GM19324 (cell line): ENCODE data around the gene CCNY.
A peak's percentile ranks its signal among the peaks of the same experiment; 100 is the strongest.

Experiments
- ATAC-seq: cut with Tn5 transposase; IDR thresholded peaks from one replicate; pipeline ENCODE4 v1.9.1; 2021; ENCODE audit warnings: mild to moderate bottlenecking, moderate library complexity; ENCODE audit not compliant: unreplicated experiment, low FRiP score

Gene CCNY

DNA sequence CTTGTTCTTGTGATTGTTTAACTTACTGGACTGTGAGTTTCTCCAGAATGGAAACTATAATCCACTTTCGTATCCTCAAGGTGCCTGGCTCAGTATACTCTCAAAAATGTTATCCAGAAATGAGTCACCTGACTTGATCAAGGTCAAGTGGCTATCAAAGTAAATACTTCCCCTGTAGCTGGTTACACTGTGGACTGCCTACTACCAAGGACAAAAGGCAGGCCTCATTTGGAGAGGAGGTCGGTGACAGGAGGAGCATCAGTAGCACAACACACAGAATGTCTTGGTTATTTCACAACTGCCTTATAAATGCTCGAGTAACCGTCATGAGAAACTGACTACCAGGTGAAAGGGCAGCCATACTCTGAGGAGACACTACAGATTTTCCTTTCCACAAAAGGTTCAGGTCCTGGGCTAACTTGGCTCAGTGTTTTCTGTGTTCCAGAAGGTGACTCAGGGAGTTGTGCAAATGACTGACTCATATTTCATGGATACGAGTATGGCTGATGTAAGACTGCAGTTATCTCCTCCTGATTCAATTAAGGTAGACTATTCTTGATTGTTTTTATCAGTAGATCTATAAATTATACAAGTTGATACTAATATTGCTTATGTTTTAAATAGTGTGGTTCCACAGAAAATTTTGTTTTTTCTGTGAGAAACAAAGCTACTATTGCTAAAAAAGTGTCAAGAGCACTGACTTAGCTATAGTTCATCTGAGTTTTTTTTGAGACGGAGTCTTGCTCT is 4.2 kb upstream of the CCNY start:
- ATAC-seq = no peak

DNA sequence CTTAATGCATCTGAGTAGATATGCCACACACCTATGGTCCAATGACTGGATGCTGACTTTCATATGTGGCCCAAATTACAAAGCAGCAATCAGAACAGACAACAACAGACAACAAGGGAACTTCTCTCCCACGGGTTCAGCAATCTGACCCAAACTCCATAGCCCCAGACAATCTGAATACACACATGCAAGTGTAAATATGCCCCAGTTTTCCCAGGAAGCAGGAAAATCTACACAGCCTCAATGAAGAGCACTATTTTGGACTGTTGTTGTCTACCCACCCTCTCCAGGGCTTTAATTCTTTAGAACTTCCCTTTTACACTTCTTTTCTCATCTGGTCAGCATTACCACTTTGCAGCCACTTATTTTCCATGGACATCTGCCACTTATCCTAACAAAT is 2.0 kb upstream of the CCNY start:
- ATAC-seq = no peak

DNA sequence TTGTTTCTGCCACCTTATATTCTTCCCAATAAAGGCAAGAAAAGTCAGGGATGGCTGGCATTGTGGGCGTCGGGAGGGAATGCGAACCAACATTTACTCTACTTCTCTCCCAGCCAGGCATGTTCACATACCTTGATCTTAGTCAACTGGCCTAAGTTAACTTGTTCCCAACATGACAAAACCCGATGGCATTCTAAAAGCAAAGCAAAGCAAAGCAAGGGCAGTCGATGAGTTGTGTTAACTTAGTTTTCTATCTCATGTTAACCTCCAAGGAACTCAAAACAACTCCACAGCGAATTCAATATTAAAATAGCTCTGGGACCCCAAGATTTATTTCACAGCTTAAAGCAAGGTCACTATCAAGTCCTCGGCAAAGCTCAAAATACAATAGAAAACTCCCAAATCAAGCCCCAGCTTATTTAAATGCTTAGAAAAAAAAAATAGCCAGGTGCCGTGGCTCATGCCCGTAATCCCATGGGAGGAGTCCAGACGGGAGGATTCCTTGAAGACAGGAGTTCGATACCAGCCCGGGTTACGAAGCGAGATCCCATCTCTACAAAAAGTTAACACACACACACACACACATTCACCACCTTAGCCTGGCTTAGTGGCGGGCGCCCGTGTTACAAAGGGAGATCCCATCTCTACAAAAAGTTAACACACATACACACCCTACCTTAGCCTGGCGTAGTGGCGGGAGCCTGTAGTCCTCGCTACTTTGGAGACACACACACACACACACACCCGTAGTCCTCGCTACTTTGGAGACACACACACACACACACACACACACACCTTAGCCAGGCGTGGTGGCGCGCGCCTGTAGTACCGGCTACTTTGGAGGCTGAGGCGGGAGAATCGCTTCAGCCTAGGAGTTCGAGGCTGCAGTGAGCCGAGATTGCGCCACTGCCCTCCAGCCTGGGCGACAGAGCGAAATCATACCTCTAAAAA is 901 bp upstream of the CCNY start:
- ATAC-seq = peak; percentile 1

DNA sequence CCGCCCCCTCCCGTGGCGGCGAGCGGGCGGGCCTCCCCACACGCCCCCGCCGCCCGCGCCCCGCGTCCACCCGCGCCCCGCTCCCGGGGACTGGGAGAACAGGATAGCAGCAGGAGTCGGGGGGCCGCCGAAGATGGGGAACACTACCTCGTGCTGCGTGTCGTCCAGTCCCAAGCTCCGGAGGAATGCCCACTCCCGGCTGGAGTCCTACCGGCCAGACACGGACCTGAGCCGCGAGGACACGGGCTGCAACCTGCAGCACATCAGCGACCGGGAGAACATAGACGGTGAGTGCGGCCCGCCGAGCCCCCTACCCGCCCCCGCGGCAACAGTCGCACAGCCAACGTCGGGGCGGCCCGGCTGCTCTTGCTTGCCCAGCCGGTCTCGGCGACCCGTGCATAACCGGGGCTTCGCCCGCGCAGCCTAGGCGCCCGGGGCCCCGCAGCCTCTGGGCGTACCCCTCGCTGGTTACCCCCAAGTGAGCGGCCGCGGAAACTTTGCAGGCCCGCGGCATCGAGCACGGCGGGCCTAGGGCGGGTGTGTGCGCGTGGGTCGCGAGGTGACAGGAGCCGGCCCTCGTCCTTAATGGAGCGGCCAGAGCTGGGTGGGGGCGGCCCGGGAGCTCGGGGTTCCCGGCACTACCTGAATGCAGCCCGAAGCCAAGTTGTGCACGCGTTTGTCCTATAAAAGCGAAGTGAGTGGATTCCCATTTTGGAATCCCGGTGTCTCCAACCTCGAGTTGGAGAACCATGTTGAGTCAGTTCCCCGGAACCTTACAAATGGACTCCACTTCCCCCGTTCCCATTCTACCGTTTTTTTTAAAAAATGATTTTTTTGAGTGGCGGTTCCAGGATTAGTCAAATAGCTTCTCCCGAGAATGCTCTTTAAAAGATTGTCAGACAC is 863 bp downstream of the CCNY start:
- peak; percentile 13 for ATAC-seq

DNA sequence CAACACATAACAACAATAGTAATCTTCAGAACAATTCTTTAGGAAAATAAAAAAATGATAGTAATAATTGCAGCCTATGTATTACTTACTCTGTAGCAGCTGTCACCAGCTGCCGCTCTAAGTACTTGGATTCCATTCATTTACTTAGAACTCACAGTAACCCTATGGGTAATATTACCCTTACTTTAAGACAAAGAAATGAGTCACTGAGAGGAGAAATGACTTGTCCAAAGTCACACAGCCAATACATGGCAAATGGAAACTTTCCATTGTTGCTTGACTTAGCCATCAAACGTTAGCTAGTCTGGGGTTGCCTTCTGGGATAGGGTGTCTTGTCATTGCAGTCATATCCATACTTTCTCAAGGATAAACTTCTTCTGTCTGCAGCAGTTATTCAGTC is 3.6 kb downstream of the CCNY start:
- ATAC-seq = no peak

DNA sequence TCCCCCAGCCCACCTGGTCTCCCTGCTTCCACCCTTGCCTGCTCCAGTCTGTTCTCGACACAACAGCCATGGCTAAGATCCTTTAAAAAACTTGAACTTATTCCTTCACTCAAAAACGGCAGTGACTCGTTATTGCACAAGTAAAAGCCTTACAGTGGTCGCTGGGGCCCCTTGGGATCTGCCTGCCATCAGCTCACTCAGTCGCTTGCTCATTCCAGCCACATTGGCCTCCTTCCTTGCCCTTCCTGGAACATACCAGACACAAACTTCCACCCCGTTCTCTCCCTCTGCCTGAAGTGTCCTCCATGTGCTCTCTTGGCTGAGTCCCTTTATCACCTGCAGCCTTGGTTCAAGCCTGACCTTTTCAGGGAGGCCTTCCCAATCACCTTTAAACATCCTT is 4.7 kb downstream of the CCNY start:
- ATAC-seq = no peak

DNA sequence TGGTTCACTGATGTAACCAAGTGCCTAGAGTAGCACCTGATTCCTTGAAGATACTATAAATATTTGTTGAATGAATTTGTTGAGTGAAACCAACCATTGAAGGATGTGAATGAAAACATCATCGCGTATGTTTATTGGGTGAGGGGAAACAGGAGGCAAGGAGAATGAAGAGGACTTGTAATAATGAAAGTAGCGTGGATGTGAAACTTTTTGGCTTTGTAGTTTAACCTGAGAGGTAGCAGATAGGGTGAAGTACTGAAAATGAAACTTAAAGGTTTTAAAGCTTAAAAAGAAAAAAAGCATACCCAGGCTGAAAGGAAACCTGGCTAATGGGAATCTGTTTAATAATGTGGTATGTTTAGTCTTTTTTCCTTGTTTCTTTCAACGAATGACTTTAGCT is 5.2 kb downstream of the CCNY start:
- ATAC-seq = peak; percentile 57

DNA sequence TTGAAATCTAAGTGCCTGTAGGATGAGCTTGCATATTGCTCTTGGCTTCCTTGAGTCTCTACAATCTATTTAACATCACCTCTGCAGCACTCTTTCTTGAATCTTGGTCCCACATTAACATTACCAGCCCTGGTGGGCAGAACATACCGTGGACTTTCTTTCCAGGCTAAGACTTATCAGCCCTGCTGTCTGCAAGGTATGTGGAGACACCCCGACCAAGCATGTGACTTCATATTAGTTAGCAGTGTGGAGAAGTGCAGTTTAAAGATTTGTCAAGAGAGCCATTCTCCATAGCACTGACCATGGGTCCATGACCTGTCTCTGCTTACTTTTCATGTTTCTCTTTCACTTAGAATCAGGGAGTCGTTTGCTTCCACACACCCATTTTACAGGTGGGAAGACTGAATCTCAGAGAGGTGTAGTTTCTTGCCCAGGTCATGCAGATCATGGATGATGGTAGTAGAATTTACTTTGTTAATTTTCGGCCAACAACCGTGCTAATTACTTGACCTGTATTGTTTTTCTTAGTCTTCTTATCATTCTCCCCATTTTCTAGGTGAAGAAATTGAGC is 6.0 kb downstream of the CCNY start:
- no peak for ATAC-seq

DNA sequence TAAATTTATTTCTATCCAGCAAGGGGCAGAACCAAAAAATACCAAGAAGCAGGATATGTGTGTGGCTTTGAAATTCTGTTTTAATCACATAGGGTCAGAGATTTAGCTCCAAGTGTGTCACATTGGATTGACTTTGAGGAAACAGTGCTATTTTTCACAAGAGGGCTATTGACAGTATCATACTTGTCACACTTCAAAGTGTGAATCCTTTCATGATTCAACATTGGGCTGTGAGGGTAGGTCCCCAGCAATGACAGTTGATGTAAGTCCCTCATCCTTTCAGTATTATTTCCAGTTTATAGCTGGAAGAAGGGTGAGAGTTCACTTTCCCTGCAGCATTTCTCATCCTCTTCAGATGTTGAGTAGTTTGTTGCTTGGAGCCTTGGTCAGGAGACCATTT is 7.4 kb downstream of the CCNY start:
- no peak for ATAC-seq

DNA sequence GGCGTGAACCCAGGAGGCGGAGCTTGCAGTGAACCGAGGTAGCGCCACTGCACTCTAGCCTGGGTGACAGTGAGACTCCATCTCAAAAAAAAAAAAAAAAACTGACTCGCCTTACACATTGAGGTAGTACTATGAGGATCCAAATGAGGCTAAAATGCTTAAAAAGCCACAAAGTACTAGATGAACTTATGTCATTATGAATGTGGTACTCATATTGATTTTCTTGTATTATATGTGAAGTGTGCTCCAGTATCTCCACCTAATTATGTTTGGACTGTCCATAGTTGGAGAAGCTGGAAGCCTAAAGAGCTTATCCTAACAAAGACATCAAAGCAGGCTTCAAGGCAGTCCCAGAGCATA is 9.1 kb downstream of the CCNY start:
- no peak for ATAC-seq

DNA sequence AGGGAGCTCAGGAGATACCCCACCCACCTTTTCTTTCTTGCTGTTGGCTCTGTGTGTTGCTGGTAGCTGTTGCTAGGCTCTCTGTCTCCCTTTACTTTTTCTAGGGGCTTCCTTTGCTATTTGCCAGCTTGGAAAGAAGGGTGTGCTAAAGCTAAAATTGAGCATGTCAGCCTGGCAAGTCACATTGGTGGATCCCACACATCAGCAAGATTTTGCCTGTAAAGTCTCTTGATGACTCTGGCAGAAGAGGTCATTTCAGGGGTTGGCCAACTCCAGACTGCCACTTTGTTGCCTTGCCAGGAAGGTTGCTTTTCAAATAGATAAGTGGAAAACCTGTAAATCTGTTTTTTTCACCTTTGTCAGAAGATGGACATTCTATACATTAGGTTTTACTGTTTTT is 9.9 kb downstream of the CCNY start:
- ATAC-seq = no peak

DNA sequence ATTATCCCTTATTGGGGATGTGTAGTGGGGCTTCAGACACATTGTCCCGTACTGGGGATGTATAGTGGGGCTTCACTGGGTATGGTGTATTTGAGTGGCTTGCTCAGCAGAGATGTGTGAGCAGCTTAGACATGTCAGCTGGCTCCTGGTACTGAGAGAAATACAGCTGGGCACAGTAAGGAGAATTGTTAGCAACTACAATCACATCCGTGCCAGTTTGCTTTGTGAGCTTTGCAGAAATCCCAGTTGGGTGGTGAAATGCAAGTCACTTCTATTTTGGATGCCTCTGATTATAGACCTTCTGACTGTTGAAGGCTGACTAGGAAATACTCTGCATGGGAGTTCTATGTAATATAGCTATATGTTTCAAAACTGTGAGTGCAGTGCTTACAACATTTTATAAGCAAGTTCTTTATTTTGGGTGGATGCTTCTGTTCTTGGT is 10.8 kb downstream of the CCNY start:
- no peak for ATAC-seq

DNA sequence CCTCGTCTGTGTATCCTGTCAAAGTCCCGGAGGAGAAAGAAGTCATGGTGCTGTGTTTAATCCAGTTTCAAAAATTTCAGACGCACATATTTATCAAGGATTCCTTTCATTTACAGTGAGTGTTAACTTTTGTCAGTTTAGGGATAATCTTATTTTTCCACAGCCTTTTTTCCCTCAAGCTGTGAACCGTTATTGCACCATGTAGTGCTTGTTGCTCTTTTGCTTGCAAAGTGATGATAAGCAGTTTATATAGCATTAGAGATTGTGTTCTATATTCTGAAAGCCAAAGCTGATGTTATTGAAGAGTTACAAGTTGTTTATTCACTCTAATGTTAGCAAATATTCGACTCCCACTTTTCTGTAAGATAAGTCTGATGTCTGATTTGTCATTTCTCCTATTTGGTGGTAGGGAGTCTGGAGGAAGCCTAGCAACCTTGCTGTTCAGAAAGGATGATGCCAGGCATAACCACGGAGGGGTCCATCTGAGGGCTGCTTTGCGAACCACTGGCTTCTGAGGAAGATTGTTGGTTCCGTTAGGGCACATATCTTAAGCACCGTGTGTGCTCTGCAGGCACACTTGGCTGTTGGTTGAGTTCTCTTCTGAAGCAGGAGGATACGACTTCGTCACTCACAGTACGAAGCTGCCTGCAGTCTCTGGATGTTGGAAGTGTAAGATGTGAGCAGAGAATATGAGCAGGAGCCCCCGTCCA is 11.7 kb downstream of the CCNY start:
- ATAC-seq = no peak

DNA sequence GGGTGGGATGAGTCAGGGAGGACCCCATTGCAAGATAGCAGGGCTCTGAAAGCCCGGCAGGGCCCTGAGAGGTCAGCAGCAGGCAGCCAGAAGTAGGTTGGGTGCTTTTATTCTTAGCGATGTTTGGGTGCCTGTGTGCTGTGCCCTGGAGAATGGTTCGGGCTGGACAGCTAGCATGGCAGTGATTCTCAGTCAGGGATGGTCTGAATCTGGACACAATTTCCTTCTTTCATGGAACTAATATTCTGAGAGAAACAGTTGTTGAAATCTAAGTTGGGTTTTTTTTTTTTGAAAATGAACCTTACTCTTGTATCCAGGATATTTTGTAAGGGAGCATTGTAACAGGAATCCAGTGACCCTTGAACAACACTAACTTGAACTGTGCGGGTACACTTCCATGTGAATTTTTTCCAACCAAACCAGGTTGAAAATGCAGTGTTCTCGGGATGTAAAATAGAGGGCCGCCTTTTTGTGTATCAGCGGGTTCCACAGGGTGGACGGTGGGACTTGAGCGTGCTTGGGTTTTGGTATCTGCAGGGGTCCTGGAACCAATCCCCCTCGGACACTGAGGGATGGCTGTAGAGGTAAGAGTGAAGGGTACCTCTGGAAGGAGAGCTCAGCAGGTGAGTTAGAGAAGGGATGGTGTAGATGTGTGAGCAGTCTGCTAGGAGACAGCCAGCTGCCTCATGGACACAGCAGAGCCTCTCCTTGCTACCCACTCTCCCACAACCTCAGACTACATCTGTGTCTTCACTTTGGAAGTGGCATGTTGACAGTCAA is 12.5 kb downstream of the CCNY start:
- no peak for ATAC-seq

DNA sequence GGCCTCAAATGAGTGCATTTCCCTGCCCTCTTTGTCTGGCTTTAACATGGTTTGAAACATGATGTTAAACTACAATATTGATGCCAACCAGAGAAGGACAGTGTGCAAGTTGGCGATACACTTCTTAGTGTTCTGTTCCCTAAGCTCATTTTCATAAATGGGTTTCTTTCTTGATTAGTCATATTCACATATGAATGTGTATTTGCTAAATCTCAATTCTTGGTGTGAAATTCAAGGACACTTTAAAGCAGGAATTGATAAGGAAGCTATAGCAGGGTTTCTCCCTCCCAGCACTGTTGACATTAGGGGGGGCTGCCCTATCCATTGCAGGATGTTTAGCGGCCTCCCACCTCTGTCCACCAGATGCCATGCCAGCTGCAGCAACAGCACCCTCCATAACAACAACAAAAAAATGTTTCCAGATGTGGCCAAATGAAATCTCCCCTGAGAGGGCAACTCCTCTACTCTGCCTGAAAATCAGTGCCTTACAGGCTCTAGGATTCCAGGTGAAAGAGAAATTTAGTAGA is 13.1 kb downstream of the CCNY start:
- no peak for ATAC-seq

DNA sequence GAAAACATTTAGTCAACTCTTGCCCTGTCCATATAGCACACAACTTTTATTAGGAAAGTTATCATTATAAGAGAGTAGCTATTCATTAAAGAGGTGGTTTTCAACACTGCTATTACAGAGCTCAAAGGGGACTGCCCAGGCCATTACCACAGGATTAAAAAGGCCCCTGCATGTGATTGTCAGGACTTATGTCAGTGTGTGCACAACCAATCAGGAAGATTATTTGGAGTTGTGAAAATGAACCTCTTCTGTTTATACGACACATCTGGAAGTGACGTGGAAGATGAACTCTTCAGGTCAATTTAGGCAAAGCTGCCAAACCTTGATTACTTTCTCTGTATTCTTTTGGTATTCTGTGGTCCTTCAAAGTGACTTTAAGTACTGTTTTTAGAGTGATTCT is 14.7 kb downstream of the CCNY start:
- no peak for ATAC-seq

DNA sequence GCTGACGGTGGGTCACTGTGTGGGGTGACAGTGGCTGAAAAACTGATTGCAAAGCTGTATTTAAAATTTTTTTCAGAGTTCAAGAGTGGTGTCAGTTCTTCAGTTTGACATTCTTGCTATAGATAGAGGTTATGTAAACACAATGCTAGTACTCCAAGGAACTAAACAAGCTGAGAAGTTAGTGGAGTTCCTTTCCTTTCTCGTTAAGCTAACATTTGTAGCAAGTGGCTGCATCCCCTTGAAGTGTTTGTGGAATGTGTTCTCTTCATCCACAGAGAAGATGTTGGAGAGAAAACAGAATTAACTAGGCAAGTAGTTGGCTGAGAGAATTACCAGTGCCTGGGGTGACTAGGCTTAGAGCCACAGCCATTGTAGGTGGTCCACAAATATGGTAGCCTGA is 15.8 kb downstream of the CCNY start:
- ATAC-seq = no peak

DNA sequence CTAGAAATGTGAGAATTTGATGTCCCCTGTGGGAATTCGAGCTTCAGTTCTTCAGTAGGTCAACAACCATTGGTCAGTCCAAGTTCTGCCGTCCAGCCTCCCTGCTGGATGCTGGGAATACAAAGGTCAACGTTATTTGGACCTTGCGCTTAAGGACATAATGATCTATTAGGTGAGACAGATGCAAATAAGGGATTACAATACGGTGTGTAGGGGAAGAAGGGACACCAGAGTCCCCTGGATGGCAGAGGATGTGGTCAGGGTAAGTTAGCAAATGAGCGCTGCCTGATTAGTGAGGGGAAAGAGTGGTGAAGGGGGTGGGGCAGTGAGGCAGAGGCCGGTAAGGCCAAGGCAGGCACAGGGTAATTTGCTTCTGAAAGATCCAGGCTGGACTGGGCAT is 16.2 kb downstream of the CCNY start:
- ATAC-seq = no peak

DNA sequence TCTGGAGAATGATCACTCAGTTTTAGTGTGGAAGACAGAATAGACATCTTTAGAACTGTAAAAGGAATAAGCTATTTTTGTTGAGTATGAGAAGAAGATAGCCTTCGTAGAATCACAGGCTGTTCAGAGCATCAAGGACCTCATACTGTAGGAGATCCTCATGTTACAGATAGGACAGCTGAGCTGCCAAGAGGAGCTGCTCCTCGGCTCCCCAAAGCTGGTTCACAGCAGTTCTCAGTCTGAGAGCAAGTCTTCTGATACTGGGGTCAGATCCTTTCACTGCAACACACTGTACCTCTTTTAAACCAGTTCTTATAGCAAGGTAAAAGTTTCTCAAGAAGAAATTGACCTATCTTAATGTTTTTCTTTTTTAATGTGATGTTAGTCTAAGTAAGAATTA is 17.1 kb downstream of the CCNY start:
- ATAC-seq = no peak
